GM12865 (cell line): Measurements from ENCODE around the gene IQCK.

Experiments used
- DNase-seq: peaks from one replicate; pipeline ENCODE4 v3.0.0; 2010; ENCODE audit warnings: low read depth
- H3K4me3 ChIP-seq: 2 replicates; pipeline ENCODE4 v1.5.1; 2011; ENCODE audit warnings: mild to moderate bottlenecking, low read depth, low read length, control low read depth
- TF ChIP-seq, protein P1 (sequence below): IDR thresholded peaks from 2 replicates; pipeline ENCODE4 v1.5.1; 2011; ENCODE audit warnings: low read length, control low read depth, low read depth, inconsistent platforms; ENCODE audit not compliant: insufficient read depth; ENCODE audit errors: missing control alignments

Gene IQCK

GRCh38 chr16:19842426-19843157 lies 124.5 kb downstream of the IQCK start:
- DNase-seq, result no peak
- H3K4me3 ChIP-seq, result no peak overlapping the region
- TF ChIP-seq, protein P1, sequence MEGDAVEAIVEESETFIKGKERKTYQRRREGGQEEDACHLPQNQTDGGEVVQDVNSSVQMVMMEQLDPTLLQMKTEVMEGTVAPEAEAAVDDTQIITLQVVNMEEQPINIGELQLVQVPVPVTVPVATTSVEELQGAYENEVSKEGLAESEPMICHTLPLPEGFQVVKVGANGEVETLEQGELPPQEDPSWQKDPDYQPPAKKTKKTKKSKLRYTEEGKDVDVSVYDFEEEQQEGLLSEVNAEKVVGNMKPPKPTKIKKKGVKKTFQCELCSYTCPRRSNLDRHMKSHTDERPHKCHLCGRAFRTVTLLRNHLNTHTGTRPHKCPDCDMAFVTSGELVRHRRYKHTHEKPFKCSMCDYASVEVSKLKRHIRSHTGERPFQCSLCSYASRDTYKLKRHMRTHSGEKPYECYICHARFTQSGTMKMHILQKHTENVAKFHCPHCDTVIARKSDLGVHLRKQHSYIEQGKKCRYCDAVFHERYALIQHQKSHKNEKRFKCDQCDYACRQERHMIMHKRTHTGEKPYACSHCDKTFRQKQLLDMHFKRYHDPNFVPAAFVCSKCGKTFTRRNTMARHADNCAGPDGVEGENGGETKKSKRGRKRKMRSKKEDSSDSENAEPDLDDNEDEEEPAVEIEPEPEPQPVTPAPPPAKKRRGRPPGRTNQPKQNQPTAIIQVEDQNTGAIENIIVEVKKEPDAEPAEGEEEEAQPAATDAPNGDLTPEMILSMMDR, result no peak

- TF ChIP-seq, protein P1, result no peak
- DNase-seq, result no peak
- H3K4me3 ChIP-seq, result no peak overlapping the region
Observed at GRCh38 chr16:19843371-19843770, 125.3 kb downstream of the IQCK start.

- no peak overlapping the region for H3K4me3 ChIP-seq
- TF ChIP-seq, protein P1, result no peak
- DNase-seq, result no peak
Observed at GRCh38 chr16:19844945-19845641, 127.0 kb downstream of the IQCK start.

DNA sequence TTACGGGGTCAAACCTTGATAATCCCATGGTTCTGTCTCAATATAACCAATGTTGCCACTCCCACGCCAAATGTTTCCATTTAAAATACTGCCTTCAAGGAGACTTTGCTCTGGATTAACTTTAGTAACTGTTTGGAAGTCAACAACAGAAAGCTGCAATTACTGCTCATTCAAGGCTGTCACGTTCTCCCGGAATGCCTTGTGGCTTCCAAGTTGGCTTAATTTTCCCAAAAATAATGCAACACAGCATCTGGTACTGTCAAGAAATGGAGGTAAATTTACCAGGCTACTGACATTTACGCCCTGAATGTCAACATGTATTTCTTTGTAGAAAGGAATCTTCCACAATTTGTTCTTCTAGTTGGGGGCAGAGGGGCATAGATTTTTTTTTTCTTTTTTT lies 128.4 kb downstream of the IQCK start:
- DNase-seq, result no peak
- TF ChIP-seq, protein P1, result no peak
- H3K4me3 ChIP-seq, result no peak overlapping the region

DNA sequence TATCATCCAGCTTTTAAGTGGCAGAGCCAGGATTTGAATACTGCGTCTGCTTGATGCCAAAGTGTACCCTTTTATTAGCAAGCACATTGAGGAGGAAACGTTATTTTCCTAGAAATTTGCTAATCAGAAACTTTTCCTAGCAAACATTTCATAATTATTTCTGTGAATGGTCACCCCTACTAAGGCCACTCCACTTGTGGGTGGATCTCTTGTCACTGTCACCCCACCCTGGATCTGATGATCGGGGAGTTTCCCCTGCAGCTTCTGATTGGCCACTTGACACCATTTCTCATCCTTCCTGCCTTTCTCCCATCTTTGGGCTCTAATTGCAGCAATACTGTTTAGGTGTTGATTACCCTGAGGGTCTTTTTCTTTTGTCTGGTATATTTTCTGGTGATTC lies 130.7 kb downstream of the IQCK start:
- no peak for DNase-seq
- no peak overlapping the region for H3K4me3 ChIP-seq
- TF ChIP-seq, protein P1, result no peak

- no peak overlapping the region for H3K4me3 ChIP-seq
- no peak for DNase-seq
- TF ChIP-seq, protein P1, result no peak
Observed at GRCh38 chr16:19850131-19850817, 132.2 kb downstream of the IQCK start.
